ENCODE results near the gene DAPK1.

DNA sequence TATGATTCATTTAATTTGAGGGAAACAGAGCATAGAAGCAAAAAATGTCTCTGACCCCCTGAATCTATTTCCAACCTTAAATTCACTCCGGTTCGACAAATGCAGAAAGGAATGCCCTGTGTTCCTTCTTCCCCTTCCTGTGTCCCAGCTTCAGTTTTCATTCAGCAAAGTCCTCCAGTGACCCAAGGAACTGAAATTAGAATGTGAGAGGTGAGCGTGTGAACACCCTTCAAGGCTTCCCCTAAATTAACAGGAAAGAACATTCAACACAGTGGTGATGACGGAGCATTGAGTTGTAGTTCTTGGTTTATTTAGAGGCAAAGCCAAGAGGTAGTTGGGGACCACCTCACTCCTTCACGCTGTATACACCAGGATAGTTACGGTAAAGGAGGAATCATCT is 130.7 kb downstream of the DAPK1 start:
- TF ChIP-seq, protein P1, sequence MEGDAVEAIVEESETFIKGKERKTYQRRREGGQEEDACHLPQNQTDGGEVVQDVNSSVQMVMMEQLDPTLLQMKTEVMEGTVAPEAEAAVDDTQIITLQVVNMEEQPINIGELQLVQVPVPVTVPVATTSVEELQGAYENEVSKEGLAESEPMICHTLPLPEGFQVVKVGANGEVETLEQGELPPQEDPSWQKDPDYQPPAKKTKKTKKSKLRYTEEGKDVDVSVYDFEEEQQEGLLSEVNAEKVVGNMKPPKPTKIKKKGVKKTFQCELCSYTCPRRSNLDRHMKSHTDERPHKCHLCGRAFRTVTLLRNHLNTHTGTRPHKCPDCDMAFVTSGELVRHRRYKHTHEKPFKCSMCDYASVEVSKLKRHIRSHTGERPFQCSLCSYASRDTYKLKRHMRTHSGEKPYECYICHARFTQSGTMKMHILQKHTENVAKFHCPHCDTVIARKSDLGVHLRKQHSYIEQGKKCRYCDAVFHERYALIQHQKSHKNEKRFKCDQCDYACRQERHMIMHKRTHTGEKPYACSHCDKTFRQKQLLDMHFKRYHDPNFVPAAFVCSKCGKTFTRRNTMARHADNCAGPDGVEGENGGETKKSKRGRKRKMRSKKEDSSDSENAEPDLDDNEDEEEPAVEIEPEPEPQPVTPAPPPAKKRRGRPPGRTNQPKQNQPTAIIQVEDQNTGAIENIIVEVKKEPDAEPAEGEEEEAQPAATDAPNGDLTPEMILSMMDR (IDR thresholded peaks at IDR 0.05) = no peak
- no peak for TF ChIP-seq POLR2AphosphoS5 (IDR thresholded peaks at IDR 0.05; ENCODE audit: insufficient read depth in 1 of 2, low read depth in 1 of 2)
- no peak for TF ChIP-seq POLR2A (IDR thresholded peaks at IDR 0.05)

All from vagina (tissue), 2 donors.